Subcutaneous adipose tissue (tissue), 4 donors: ENCODE measurements around the gene MAP7D1. TPM values are rescaled to one million over a fixed set of nuclear protein-coding genes. Genes with fewer than 3 reads are reported as not detected.

Experiments used
- small RNA-seq: library from RNA; depleted of rRNA; stranded (forward); fragments of <200 nt; gene quantifications from one replicate; pipeline ENCODE3, GENCODE V24; 2016
- total RNA-seq, 4 donors: library from RNA; depleted of rRNA; stranded (reverse); fragments of >200 nt; gene quantifications; one replicate each; pipeline ENCODE4 v1.1.0, GENCODE V29; 2016
- TF ChIP-seq, protein P1 (sequence below): fragments of 450-650 bp; IDR thresholded peaks from one replicate; pipeline ENCODE4 v1.5.1; 2016; ENCODE audit warnings: low read depth, mild to moderate bottlenecking, control low read depth, antibody characterized with exemption, moderate library complexity

Gene MAP7D1
- total RNA-seq, 4 donors from 2014 or later = 73.1 to 227 (median 77.9) TPM

DNA sequence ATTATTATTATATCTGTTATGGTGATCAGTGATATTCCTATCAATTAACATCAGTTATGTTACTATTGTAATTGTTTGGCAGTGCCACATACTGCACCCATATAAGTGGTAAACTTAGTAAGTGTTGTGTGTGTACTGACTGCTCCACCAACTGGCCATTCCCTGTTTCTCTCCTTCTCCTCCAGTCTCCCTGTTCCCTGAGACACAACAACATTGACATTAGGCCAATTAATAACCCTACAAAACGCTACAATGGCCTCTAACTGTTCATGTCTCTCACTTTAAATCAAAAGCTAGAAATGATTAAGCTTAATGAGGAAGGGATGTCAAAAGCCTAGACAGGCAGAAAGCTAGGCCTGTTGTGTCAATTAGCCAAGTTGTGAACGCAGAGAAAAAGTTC is 61.7 kb downstream of the MAP7D1 start:
- TF ChIP-seq, protein P1, sequence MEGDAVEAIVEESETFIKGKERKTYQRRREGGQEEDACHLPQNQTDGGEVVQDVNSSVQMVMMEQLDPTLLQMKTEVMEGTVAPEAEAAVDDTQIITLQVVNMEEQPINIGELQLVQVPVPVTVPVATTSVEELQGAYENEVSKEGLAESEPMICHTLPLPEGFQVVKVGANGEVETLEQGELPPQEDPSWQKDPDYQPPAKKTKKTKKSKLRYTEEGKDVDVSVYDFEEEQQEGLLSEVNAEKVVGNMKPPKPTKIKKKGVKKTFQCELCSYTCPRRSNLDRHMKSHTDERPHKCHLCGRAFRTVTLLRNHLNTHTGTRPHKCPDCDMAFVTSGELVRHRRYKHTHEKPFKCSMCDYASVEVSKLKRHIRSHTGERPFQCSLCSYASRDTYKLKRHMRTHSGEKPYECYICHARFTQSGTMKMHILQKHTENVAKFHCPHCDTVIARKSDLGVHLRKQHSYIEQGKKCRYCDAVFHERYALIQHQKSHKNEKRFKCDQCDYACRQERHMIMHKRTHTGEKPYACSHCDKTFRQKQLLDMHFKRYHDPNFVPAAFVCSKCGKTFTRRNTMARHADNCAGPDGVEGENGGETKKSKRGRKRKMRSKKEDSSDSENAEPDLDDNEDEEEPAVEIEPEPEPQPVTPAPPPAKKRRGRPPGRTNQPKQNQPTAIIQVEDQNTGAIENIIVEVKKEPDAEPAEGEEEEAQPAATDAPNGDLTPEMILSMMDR = no peak

GRCh38 chr1:36222481-36223380 is 66.8 kb downstream of the MAP7D1 start:
- TF ChIP-seq, protein P1 = no peak

DNA sequence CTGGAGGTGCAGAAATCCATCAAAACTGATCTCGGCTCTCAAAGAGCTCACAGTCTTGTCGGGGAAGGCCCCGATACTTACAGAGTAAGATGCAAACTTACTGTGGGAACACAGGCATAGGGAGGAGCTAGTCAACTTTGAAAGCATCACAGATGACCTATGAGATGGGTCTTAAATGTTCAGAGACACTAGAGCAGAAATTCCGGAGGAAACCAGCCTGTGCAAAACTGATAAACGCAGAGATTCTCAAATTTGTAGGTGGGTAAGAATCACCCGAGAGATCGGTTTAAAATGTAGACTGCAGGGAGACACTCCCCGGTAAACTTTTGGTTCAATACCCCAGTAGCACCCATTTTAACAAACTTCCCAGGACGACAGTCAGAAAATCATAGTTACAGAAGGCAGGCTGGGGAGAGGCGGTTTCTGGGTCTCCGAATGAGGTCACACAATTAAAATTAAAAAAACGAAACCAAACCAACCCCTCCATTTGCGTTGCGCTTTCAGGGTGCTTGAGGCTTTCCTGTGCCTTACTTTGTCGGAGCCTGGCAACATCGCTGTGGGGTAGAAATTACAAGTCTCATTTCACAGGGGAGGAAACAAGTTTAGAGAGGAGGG is 67.5 kb downstream of the MAP7D1 start:
- TF ChIP-seq, protein P1 = no peak

DNA sequence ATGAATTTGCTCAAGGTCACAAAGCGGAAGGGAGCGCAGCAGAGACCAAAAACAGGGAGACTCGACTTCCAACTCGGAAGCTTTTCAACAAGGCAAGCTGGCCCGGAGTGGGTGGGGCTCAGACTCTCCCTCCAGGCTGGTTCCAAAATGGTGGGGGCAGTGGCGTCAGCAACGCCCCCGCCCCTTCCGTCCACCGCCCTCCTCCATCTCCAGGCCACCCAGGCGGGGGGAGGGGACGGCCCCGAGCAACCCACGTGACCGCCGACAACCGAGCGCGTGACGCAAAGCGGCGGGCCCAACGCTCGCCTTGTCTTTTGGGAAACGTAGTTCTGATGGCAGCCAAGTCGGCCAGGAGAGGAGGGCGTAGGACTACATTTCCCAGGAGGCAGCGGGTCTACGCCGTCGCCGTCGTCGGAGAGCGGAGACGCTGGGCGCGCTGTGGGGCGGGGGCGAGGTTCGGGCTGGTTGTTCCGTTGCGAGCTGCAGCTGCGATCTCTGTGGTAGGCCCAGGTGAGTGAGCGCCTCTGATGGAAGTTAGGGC is 68.1 kb downstream of the MAP7D1 start, which contains the start of gene THRAP3:
THRAP3 (plus strand) TSS at position 448 of the 541 bp plus-strand sequence. CDS start 58,121 bp downstream, outside the sequence.
- TF ChIP-seq, protein P1 = no peak

- TF ChIP-seq, protein P1 = no peak
These were observed 68.8 kb downstream of the MAP7D1 start for GRCh38 chr1:36224537-36225282.

- TF ChIP-seq, protein P1 = no peak
These were observed 69.4 kb downstream of the MAP7D1 start for GRCh38 chr1:36225283-36225899.

Small RNAs within 50 kb of the gene (small RNA-seq; reads per million reads assigned to genes)
- gene RN7SL131P = not detected

Other genes with a start within 250 kb of the MAP7D1 start
- 10 to 100 TPM; 22.2 to 29.7 (median 25.6) TPM for gene AGO3, start 225.1 kb upstream of the MAP7D1 start, total RNA-seq
- gene TEKT2, start 72.1 kb upstream of the MAP7D1 start, total RNA-seq = under 1 TPM in 1 of 4 donors, not detected in 3; 0.57 TPM
- gene ADPRS, start 67.3 kb upstream of the MAP7D1 start, total RNA-seq = 10 to 100 TPM; 18.9 to 35.9 (median 29.7) TPM
- gene COL8A2, start 30.9 kb upstream of the MAP7D1 start, total RNA-seq = 1 to 10 TPM; 1.1 to 5.9 (median 3.3) TPM
- gene TRAPPC3, start 6.7 kb upstream of the MAP7D1 start, total RNA-seq = 100 to 1,000 TPM in 2 of 4 donors, 10 to 100 TPM in 2; 64.6 to 104 (median 91.0) TPM
- 10 to 100 TPM; 85.7 to 96.5 (median 87.6) TPM for gene THRAP3, start 68.3 kb downstream of the MAP7D1 start, total RNA-seq
- gene SH3D21, start 150.2 kb downstream of the MAP7D1 start, total RNA-seq = 1 to 10 TPM in 2 of 4 donors, under 1 TPM in 2; 0.66 to 3.4 (median 1.5) TPM
- gene EVA1B, start 167.5 kb downstream of the MAP7D1 start, total RNA-seq = 10 to 100 TPM; 19.2 to 96.0 (median 73.8) TPM
- gene STK40, start 229.8 kb downstream of the MAP7D1 start, total RNA-seq = 10 to 100 TPM; 19.7 to 40.7 (median 26.8) TPM
- gene LSM10, start 241.7 kb downstream of the MAP7D1 start, total RNA-seq = 10 to 100 TPM; 39.4 to 53.5 (median 45.6) TPM